K562 (cell line): Measurements from ENCODE around the gene ABCB10. TPM values are rescaled to one million over a fixed set of nuclear protein-coding genes. Genes with fewer than 3 reads are reported as not detected.

Experiments used
- ATAC-seq: fragments of 200-7000 bp; cut with Tn5 transposase; 3 replicates; pipeline ENCODE4 v1.9.1; 2020; ENCODE audit warnings: moderate library complexity
- BruUV-seq: library from RNA; stranded (reverse); fragments of 400-500 nt; replicated peaks from 2 replicates; lab custom pipeline; 2021; lab: Mats Ljungman, UMichigan
- CTCF ChIA-PET: fragments of 300-600 bp; formaldehyde crosslinking; extraction: SDS; loops from one replicate; lab custom pipeline; 2021; ENCODE audit warnings: low intra/inter-chr PET ratio; lab: Yijun Ruan, JAX
- POLR2A ChIA-PET: fragments of 300-600, 350-650 bp; sonication (Branson Sonifier 250); formaldehyde crosslinking; extraction: SDS; loops from one replicate; lab custom pipeline; 2021; ENCODE audit warnings: antibody characterized with exemption, inconsistent platforms; lab: Yijun Ruan, JAX
- DNase-seq, 4 experiments: peaks; one replicate each; pipeline versions ENCODE4 v3.0.0 to v3.0.0-alpha.2; 2011 to 2018; ENCODE audit warnings: low spot score in 3 of 4, mixed read lengths in 3 of 4; ENCODE audit errors: extremely low read depth in 1 of 4
- FAIRE-seq: peaks from 2 replicates; lab custom pipeline; 2011; peaks lifted over from hg19 to GRCh38; lab: Jason Lieb, UNC
- H2AFZ ChIP-seq: 2 replicates; pipeline ENCODE4 v1.6.0; 2011; ENCODE audit warnings: low read depth, low read length, control low read depth, inconsistent platforms
- H3K27ac ChIP-seq: fragments of 200-600 bp; 3 replicates; pipeline ENCODE4 v1.8.0; 2011; ENCODE audit warnings: low read depth, mild to moderate bottlenecking, control low read depth, inconsistent platforms, low read length, moderate library complexity, mixed read lengths; ENCODE audit errors: extremely low read depth
- H3K27me3 ChIP-seq, 2 experiments: fragments of 300-600 bp in 1 of 2; 2 replicates in 1 of 2; 3 replicates in 1 of 2; pipeline versions ENCODE4 v1.6.0 to v1.8.0; 2011; ENCODE audit warnings: inconsistent platforms in 2 of 2, low read length in 2 of 2, mild to moderate bottlenecking in 1 of 2, mixed read lengths in 1 of 2, moderate library complexity in 1 of 2; ENCODE audit not compliant: control insufficient read depth in 2 of 2, insufficient read depth in 2 of 2
- H3K36me3 ChIP-seq: fragments of 300-600 bp; 3 replicates; pipeline ENCODE4 v1.8.0; 2011; ENCODE audit warnings: mild to moderate bottlenecking, low read length, inconsistent platforms; ENCODE audit not compliant: control insufficient read depth, insufficient read depth
- H3K4me1 ChIP-seq, 2 experiments: fragments of 200-600 bp in 1 of 2; replicated peaks in 1 of 2; 2 replicates in 1 of 2; 3 replicates in 1 of 2; pipeline versions ENCODE4 v1.5.1 to v1.8.0; 2011; ENCODE audit warnings: inconsistent platforms in 2 of 2, low read length in 2 of 2, mild to moderate bottlenecking in 1 of 2, mixed read lengths in 1 of 2, moderate library complexity in 1 of 2; ENCODE audit not compliant: control insufficient read depth in 2 of 2, insufficient read depth in 2 of 2
- H3K4me2 ChIP-seq: 2 replicates; pipeline ENCODE4 v1.6.1; 2011; ENCODE audit warnings: low read length, control low read depth, inconsistent platforms, mixed read lengths; ENCODE audit not compliant: insufficient read depth
- H3K4me3 ChIP-seq: fragments of 200-600 bp; sonication (generic), shearing (Covaris generic); 2 replicates; pipeline ENCODE4 v1.5.1; 2016; ENCODE audit warnings: control low read depth, inconsistent platforms
- H3K79me2 ChIP-seq: fragments of 200-600 bp; 3 replicates; pipeline ENCODE4 v1.8.0; 2011; ENCODE audit warnings: low read length, inconsistent platforms; ENCODE audit not compliant: control insufficient read depth, insufficient read depth
- H3K9ac ChIP-seq, 2 experiments: 2 replicates each; pipeline versions ENCODE4 v1.6.0 to v1.6.1; 2011; ENCODE audit warnings: low read depth in 2 of 2, low read length in 2 of 2, control low read depth in 1 of 2, inconsistent platforms in 1 of 2, mild to moderate bottlenecking in 1 of 2, mixed read lengths in 1 of 2; ENCODE audit not compliant: insufficient read depth in 1 of 2
- H3K9me1 ChIP-seq: one replicate; pipeline ENCODE4 v1.6.0; 2011; ENCODE audit warnings: inconsistent platforms, mild to moderate bottlenecking, low read length, moderate library complexity; ENCODE audit not compliant: control insufficient read depth, insufficient read depth
- H3K9me3 ChIP-seq: replicated peaks from 2 replicates; pipeline ENCODE4 v1.5.1; 2011; ENCODE audit warnings: low read depth, low read length, inconsistent platforms; ENCODE audit not compliant: control insufficient read depth, insufficient read depth
- H4K20me1 ChIP-seq: replicated peaks from 2 replicates; pipeline ENCODE4 v1.6.1; 2011; ENCODE audit warnings: low read length, inconsistent platforms, mixed read lengths; ENCODE audit not compliant: control insufficient read depth, insufficient read depth
- POLR2B ChIP-seq: fragments of 450-650 bp; IDR thresholded peaks from 2 replicates; pipeline ENCODE4 v1.6.1; 2018; ENCODE audit warnings: low read depth; ENCODE audit not compliant: partially characterized antibody
- WGBS: fragments of 100-300 bp; shearing (Covaris generic); methylation state at CpG from one replicate; pipeline ENCODE4 v1.1.6; 2016; ENCODE audit warnings: low coverage, mixed read lengths; ENCODE audit not compliant: insufficient coverage; ENCODE audit errors: missing lambda C conversion rate; 5-methylcytosine and 5-hydroxymethylcytosine counted together
- in situ Hi-C: fragments of 300-500 bp; cut with MboI; formaldehyde crosslinking; loops from 4 replicates; pipeline ENCODE4 v1.15.0; 2018; ENCODE audit warnings: inconsistent platforms, mixed read lengths
- intact Hi-C: fragments of 100-400 bp; cut with micrococcal nuclease; formaldehyde crosslinking; loops from 2 replicates; pipeline ENCODE4 v1.14.2; 2022
- polyA plus RNA-seq, 8 experiments: library from polyadenylated mRNA; depleted of rRNA in 4 of 8; stranded (reverse) in 5 of 8; unstranded in 3 of 8; fragments of >200 nt; fragmentation: Nextera tagmentation in 2 of 8; fragmentation: Illumina TruSeq in 1 of 8; extraction: Ambion mirVana in 2 of 8; extraction: Trizol in 1 of 8; gene quantifications; 2 replicates each; pipeline versions ENCODE4 v1.2.1 to v1.2.3, GENCODE V29; 2011 to 2014; ENCODE audit warnings: inconsistent platforms in 1 of 8, missing spikeins in 1 of 8
- total RNA-seq, 7 experiments: library from RNA; depleted of rRNA in 6 of 7; stranded (reverse); fragments of >200 nt in 6 of 7; fragmentation: Illumina TruSeq in 2 of 7; extraction: Trizol in 2 of 7; gene quantifications; 2 replicates each; pipeline versions ENCODE4 v1.2.1 to v1.2.3, GENCODE V29; 2011 to 2021; ENCODE audit warnings: low replicate concordance in 1 of 7
- TF ChIP-seq, protein P1 (sequence below), 2 experiments: fragments of 450-650 bp in 1 of 2; sonication (generic) in 1 of 2; formaldehyde crosslinking in 1 of 2; IDR thresholded peaks in 1 of 2; conservative IDR thresholded peaks in 1 of 2; 2 replicates each; pipeline versions ENCODE4 v1.6.1 to v1.8.1; 2016 to 2023; ENCODE audit warnings: mild to moderate bottlenecking in 2 of 2, moderate library complexity in 2 of 2, inconsistent platforms in 1 of 2, missing genetic modification reagents in 1 of 2

Gene ABCB10
- total and polyA plus RNA-seq, 9 of the 15 experiments (the other 6 are each of a cell fraction or from before 2014, with no cell fraction given), result 12.4 to 54.8 (median 36.4) TPM

DNA sequence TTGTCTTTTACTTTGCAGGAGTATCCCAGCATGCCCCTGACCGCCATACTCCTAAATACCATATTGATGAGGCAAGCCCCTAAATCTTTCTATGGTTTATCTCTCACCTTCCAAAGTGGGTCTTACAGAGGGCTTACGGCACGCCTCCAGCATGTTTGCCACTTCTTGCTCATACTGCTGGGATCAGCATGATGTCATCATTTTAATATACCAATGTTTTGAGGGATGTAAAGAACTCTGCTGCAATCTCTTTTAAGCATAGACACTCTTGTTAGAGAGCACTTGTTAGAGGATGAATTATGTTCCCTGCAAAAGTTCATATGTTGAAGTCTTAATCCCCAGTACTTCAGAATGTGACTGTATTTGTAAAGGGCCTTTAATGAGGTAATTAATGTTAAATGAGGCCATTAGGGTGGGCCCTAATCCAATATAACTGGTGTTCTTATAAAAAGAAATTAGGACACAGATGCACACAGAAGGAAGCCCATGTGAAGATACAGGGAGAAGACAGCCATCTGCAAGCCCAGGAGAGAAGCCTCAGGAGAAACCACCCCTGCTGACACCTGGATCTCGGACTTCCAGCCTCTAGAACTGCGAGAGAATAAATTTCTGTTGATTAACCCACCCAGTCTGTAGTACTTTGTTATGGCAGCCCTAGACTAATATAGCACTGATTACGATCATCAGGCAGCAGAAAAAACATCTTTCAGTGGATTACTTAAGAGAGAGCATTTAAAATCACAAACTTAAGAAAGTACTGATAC lies 16.4 kb upstream of the ABCB10 start:
- POLR2A ChIA-PET, result no interaction called here
- no peaks in the 10 kb centered on the region for H3K79me2 ChIP-seq
- H3K27ac ChIP-seq, result no peak overlapping the region
- H3K9me3 ChIP-seq, result no peaks in the 10 kb centered on the region
- in situ Hi-C loops, result no loop called here
- no peaks in the 10 kb centered on the region for H3K9me1 ChIP-seq
- no peak for TF ChIP-seq POLR2B
- TF ChIP-seq, protein P1, sequence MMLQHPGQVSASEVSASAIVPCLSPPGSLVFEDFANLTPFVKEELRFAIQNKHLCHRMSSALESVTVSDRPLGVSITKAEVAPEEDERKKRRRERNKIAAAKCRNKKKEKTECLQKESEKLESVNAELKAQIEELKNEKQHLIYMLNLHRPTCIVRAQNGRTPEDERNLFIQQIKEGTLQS (IDR thresholded peaks at IDR 0.05), result peak; percentile 64
- TF ChIP-seq, protein P1 (CRISPR knock-in tag; conservative IDR thresholded peaks at IDR 0.05), result no peak
- H3K4me2 ChIP-seq, result no peak overlapping the region
- CTCF ChIA-PET, result no interaction called here
- intact Hi-C loops, result loop anchor here (5.0 kb wide), 1 partner anchor 47 kb away; no protein-coding TSS in a partner anchor
- no peaks in the 10 kb centered on the region for H3K36me3 ChIP-seq
- no peak for FAIRE-seq
- DNase-seq, result no peak
- BruUV-seq, result no TSS peak
- H3K9ac ChIP-seq, result no peak overlapping the region
- H4K20me1 ChIP-seq, result no peaks in the 10 kb centered on the region; the same call in 1 of the 2 replicates
- ATAC-seq, result no peak
- peaks cover 0 to 11% of the 10 kb centered on the region in 2 experiments; a peak in 3 of 5 replicates for H3K4me1 ChIP-seq
- H2AFZ ChIP-seq, result no peak overlapping the region
- WGBS, result 24% methylated on average over 6 of the region's 6 CpGs
- peaks cover 13 to 26% of the 10 kb centered on the region in 2 experiments; a peak in 3 of 5 replicates for H3K27me3 ChIP-seq
- no peak overlapping the region for H3K4me3 ChIP-seq
